OCI-M2 (cell line): Measurements from ENCODE around the gene BLACAT1.
"Not testable (repeated sequence)": the region's sequence is repeated elsewhere in the genome, so short reads cannot be mapped to it uniquely, and the experiment has no call there.

Experiments used
- DNase-seq: peaks from one replicate; lab custom pipeline; 2025; ENCODE audit not compliant: unreplicated experiment; lab: John Stamatoyannopoulos, UW

Gene BLACAT1

DNA sequence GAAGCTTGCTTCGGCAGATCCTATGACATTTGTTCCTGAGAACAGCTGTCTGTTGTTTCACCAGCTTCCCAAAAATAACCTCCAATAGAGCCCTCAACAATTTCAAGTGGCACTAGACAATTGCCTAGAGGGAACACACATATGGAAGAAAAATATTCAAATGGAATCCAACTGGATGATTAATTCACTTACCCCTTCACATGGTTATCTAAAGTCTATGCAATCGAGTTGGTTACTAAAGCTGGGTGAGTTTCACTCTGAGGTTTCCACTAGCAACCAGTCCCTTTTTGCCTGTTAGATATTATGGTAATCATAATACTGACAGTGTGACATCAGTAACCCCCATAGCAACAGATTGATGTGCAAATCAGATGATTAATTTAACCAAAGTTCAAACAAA lies 34.0 kb downstream of the BLACAT1 start, which contains the start of gene LEMD1:
LEMD1 (minus strand) TSS at position 259 of the 400 bp plus-strand sequence. CDS start 1,520 bp downstream, outside the sequence.
- DNase-seq, result no peak

DNA sequence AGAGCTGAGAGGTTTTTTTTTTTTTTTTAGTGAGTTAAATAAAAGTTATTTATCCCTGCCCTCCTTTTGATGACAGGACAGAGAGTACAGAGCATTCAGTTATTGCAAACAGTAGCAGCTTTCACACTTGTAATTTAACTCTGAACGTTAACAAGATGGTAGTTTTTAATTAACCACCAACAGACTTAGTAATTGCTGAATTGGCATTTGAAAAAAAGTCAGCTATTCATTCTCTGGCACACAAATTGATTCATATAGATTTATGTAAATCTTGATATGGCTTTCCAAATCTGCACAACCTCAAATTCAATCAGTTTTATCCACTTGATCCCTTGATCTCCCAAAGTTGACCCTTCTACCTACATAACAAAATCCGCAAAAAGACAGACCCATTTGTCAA lies 34.9 kb downstream of the BLACAT1 start:
- DNase-seq, result no peak

DNA sequence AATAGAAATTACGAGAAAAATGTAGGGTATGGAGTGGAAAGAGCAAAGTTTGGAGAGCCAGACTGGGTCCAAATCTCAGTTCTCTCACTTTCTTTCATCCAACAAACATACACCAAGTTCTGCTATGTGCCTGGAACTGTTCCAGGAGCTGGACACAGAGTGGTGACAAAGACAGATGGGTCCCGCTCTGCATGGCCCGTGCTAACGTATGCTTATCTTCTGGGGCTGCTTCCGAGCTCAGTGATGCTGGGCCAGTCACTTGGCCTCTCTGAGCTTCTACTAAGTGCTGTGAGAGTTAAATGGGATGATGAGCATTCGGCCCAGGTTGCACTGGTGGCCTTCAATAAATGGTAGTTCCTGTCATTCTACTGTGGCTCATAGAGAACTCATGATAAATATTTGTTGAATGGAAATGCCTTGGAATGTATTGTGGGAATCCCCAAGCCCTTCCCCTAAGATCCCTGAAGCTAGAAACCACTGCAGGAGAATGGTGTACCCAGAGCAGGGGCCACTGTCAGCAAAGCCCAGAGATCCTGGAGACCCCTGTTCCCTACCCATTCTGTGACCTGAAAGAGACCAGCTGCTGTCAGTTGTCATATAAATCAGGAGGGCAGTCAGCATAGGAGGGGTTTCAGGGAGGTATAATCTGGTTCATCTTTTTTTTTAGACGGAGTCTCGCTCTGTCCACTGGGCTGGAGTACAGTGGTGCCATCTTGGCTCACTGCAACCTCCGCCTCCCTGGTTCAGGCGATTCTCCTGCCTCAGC lies 37.8 kb downstream of the BLACAT1 start:
- no peak for DNase-seq

DNA sequence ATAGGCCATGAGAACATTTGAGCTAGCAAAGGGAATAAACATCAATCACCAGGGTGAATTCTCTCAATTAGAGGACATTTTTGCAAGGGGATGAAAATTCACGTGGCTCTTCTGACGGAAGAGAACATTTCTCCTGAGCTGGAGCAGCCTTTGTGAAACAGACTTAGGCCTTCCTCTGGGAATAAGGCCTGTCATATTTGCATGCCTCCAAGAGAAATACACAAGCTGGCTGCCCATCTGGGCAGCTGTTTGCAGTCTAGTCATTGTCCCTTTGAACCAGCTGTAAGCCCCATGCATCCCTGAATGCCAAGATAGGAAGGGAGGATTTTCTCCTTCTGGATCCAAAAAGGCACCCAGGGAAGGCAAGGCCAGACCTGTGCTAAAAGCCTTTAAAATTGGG lies 39.5 kb downstream of the BLACAT1 start:
- no peak for DNase-seq

DNA sequence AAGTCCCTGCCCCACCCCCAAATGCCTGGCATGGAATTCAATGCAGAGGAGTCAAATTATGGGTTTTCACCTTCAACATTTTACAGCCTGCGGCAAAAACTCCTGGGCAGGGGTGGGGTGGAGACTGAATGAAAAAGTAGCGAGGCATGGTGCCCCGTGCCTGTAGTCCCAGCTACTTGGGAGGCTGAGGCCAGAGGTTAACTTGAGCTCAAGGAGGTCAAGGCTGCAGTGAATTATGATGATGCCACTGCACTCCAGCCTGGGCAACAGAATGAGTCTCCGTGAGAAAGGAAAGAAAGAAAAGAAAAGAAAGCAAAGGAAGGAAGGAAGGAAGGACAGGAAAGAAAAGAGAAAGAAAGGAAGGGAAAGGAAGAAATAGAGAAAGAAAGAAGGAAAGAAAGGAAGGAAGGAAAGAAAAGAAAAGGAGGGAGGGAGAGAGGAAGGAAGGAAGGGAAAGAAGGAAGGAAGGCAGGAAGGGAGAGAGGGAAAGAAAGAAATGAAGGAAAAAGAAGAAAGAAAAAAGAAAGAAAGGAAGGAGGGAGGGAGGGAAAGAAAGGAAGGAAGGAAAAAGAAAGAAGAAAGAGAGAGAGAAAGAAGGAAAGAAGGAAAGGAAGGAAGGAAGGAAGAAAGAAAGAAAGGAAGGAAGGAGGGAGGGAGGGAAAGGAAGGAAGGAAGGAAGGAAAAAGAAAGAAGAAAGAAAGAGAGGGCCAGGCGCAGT lies 45.1 kb downstream of the BLACAT1 start:
- DNase-seq, result no peak

DNA sequence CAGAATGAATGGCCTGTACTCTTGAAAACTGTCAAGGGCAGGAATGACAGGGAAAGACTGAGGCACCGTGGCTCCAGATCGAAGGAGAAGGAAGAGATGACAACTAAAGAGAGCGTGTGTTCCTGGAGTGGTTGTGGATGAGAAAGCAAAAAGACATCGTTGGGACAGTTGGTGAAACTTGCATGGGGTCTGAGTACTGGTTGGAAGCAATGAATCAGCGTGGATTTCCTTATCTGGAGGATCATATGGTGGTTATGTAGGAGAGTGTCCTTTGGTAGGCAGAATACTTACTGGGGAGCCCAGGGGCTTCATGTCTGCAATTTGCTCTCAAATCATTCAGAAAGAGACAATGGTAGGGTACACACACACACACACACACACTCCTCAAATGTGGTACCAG lies 47.9 kb downstream of the BLACAT1 start:
- no peak for DNase-seq

DNA sequence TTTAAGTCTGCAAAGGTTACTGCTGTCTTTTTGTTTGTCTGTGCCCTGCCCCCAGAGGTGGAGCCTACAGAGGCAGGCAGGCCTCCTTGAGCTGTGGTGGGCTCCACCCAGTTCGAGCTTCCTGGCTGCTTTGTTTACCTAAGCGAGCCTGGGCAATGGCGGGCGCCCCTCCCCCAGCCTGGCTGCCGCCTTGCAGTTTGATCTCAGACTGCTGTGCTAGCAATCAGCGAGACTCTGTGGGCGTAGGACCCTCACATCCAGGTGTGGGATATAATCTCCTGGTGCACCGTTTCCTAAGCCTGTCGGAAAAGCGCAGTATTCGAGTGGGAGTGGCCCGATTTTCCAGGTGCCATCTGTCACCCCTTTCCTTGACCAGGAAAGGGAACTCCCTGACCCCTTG lies 49.6 kb downstream of the BLACAT1 start:
- not testable (repeated sequence) for DNase-seq
